ENCODE measurements around the gene NEK1.
"Not testable (repeated sequence)": the region's sequence is repeated elsewhere in the genome, so short reads cannot be mapped to it uniquely, and the experiment has no call there.

The NEK1 gene

GRCh38 chr4:169601016-169601771 is 11.2 kb downstream of the NEK1 start:
- no peak for DNase-seq

- DNase-seq = no peak
Measured at GRCh38 chr4:169594560-169595195, 17.7 kb downstream of the NEK1 start.

DNA sequence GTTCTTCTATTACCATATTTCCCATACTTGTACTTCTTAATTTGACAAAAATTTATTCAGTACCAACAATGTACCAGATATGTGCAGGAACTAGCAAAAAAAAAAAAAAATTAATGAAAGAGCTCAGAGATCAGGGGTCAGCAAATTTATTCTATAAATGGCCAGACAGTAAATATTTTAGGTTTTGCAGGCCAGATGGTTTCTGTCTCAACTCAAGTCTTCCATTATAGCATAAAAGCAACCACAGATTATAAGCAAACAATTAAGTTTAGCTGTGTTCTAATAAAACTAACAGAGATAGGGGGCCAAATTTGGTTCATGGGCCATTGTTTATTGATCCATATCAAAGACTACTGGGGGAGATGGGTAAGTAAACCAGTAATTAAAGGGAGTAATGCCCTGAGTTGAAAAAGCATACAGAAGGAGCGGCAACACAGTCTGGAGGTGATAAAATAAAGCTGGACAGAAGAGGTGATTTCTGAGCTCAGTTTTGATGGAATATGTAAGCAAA is 19.3 kb downstream of the NEK1 start:
- DNase-seq = no peak

GRCh38 chr4:169583563-169583962 is 28.8 kb downstream of the NEK1 start:
- DNase-seq = no peak

GRCh38 chr4:169582706-169583105 is 29.7 kb downstream of the NEK1 start:
- no peak for DNase-seq

DNA sequence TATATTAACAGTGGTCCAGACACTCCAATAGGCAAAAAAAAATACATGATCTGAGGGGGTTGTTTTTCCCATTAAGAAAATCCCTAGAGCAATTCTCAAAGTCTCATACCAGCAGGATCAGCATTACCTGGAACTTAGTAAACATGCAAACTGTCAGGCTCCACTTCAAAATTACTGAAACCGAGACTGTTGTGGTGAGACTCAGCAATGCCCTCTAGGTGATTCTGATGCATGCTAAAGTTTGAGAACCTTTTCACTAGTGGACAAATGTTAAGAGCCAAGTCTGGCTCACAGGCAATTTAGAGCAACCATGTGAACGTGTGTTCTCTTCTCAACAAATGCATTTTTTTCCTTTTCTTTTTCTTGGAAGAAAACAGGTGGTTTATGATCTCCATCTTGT is 30.2 kb downstream of the NEK1 start:
- no peak for DNase-seq

- DNase-seq = no peak
Measured at GRCh38 chr4:169573889-169574288, 38.5 kb downstream of the NEK1 start.

DNA sequence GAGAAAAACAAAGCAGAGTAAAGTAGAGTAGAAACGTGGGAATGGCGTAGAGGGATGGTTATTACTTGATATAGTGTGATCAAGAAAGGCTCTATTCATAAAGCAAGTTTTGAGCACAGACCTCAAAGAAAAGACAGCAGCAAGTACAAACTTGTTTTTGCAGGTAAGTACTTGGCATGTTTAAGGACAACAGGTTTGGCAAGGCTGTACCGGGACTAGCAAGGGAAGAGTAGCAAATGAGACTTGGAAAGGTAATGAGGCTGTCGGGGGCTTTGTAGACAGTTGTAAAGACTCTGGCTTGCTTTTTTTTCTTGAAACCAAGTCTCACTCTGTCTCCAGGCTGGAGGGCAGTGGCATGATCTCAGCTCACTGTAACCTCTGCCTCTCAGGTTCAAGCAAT is 40.9 kb downstream of the NEK1 start:
- no peak for DNase-seq

- DNase-seq = not testable (repeated sequence)
Measured at GRCh38 chr4:169571012-169571411, 41.4 kb downstream of the NEK1 start.

DNA sequence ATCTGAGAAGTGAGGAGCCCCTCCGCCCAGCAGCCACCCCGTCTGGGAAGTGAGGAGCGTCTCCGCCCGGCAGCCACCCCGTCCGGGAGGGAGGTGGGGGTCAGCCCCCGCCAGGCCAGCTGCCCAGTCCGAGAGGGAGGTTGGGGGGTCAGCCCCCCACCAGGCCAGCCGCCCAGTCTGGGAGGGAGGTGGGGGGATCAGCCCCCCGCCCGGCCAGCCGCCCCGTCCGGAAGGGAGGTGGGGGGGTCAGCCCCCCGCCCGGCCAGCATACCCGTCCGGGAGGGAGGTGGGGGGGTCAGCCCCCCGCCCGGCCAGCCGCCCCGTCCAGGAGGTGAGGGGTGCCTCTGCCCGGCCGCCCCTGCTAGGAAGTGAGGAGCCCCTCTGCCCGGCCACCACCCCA is 42.1 kb downstream of the NEK1 start:
- DNase-seq = not testable (repeated sequence)

DNA sequence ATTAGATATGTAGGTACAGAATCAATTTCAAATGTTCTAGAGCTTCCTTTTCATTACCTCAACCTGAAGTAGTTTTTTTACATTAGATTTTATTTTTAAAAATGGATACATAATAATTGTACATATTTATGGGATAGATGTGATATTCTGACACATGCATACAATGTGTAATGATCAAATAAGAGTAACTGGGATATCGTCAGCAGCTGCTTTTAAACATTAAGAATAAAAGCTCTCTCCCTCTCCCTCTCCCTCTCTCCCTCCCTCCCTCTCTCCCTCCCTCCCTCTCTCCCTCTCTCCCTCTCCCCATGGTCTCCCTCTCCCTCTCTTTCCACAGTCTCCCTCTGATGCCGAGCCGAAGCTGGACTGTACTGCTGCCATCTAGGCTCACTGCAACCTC is 43.2 kb downstream of the NEK1 start:
- not testable (repeated sequence) for DNase-seq

DNA sequence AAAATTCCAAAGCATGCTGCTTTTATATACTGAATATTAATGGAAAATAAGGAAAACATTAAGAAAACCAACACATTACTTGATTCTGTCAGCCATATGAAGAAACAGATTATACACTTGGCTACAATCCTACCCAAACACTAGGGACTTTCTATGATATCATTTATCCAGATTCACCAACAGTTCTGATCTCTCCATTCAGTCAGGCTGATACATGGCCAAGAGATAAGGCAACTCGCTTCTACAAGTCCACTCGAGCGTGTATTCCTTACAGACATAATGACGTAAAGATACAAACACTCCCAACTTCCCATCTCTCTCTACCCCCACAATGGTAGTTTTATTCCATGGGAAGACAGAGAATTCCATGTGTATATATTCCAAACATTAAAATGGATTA is 44.5 kb downstream of the NEK1 start:
- DNase-seq = no peak

- DNase-seq = peak; percentile 8
Measured at GRCh38 chr4:169566021-169566818, 46.2 kb downstream of the NEK1 start.

DNA sequence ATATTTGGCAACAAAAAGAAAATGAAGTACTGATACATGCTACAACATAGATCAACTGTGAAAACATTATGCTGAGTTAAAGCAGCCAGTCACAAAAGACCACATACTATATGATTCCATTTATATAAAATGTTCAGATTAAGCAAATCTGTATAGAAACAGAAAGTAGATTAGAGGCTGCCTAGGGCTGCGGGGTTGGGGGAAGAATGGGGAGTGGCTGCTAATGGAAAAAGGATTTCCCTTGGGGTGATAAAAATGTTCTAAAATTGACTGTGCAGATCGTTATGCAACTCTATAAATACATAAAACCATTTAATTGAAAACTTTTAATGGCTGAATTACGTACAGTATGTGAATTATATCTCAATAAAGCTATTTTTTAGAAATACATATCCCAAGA is 46.8 kb downstream of the NEK1 start:
- no peak for DNase-seq

DNA sequence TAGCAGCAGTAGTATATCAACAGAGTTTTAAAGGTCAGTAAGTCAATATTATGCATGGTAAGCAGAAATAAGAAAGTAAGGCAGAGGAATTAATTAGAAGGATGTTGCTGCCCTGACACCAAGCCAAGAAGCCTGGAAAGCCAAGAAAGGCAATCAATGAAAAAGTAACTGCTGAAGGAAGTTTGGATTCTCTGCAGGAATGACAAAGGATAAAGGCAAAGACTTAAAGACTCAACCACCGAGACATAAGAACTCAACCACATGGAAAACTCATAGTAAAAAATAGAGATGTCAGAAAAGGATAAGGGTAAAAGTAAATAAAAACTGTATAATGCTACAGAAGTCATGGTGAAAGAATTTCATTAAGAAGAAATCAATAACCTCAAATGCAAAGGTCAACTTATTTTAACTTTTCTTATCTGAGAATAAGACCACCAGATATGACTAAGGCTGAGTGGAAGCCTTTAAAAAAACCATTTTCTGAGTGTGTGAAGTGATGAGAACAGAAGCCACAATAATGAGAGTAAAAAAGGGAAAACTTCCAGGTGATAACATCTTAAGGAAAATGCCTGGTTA is 55.2 kb downstream of the NEK1 start:
- DNase-seq = no peak

DNA sequence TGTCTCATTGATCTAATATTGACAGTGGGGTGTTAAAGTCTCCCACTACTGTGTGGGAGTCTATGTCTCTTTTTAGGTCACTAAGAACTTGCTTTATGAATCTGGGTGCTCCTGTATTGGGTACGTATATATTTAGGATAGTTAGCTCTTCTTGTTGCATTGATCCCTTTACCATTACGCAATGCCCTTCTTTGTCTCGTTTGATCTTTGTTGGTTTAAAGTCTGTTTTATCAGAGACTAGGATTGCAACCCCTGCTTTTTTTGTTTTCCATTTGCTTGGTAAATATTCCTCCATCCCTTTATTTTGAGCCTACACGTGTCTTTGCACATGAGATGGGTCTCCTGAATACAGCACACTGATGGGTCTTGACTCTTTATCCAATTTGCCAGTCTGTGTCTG is 65.8 kb downstream of the NEK1 start:
- not testable (repeated sequence) for DNase-seq

DNA sequence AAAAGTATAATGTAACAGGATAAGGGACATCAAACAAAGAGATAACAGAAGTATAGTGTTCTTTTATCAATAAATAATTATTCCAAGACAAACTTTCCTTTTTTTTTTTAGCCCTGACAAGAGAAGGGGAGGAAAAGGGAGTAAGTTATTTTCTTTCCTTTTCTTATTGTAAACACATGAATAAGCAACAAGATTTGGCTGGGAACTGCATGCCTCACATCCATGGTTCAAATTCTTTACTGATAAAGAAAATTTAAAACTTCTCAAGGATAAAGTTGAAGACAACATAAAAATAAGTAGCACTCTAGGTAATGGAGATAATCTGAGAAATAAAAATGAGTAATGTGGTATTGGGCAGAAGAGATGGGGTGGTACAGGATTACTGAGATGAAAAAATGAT is 71.6 kb downstream of the NEK1 start:
- no peak for DNase-seq

DNA sequence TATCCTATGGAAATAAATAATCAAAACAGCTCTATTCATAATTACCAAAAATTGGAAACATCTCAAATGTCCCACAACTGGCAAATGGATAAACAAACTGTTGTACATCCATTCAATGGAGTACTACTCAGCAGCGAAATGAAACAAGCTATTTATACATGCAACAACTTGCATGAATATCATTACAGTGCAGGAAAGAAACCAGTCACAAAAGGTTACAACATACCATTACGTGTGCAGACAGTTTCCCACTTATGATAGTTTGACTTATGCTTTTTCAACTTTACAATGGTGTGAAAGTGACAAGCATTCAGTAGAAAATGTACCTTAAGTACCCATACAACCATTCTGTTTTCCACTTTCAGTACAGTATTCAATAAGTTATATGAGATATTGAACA is 82.3 kb downstream of the NEK1 start:
- no peak for DNase-seq

GRCh38 chr4:169523796-169524195 is 88.6 kb downstream of the NEK1 start:
- no peak for DNase-seq

GRCh38 chr4:169510617-169511016 is 101.8 kb downstream of the NEK1 start:
- no peak for DNase-seq

GRCh38 chr4:169506903-169507302 is 105.5 kb downstream of the NEK1 start:
- DNase-seq = no peak

- not testable (repeated sequence) for DNase-seq
Measured at GRCh38 chr4:169499907-169500306, 112.5 kb downstream of the NEK1 start.

DNA sequence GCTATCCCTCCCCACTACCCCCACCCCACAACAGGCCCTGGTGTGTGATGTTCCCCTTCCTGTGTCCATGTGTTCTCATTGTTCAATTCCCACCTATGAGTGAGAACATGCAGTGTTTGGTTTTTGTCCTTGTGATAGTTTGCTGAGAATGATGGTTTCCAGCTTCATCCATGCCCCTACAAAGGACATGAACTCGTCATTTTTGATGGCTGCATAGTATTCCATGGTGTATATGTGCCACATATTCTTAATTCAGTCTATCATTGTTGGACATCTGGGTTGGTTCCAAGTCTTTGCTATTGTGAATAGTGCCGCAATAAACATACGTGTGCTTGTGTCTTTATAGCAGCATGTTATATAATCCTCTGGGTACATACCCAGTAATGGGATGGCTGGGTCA is 118.1 kb downstream of the NEK1 start:
- not testable (repeated sequence) for DNase-seq
